Coronary artery (tissue), 2 donors: ENCODE results near the gene SYNRG.

Source experiments
- DNase-seq: peaks from one replicate; pipeline ENCODE4 v3.0.0-alpha.2; 2017; ENCODE audit warnings: low spot score
- H3K27ac ChIP-seq, 2 donors: fragments of 200-600 bp; sonication (generic); one replicate each; pipeline ENCODE4 v1.5.1; 2016 to 2019
- H3K4me3 ChIP-seq: fragments of 200-600 bp; sonication (generic); 2 replicates; pipeline ENCODE4 v1.5.1; 2016; ENCODE audit warnings: mild to moderate bottlenecking, moderate library complexity
- TF ChIP-seq, protein P1 (sequence below): fragments of 200-600 bp; sonication (generic); IDR thresholded peaks from one replicate; pipeline ENCODE4 v1.5.1; 2019; ENCODE audit warnings: antibody characterized with exemption

SYNRG gene

DNA sequence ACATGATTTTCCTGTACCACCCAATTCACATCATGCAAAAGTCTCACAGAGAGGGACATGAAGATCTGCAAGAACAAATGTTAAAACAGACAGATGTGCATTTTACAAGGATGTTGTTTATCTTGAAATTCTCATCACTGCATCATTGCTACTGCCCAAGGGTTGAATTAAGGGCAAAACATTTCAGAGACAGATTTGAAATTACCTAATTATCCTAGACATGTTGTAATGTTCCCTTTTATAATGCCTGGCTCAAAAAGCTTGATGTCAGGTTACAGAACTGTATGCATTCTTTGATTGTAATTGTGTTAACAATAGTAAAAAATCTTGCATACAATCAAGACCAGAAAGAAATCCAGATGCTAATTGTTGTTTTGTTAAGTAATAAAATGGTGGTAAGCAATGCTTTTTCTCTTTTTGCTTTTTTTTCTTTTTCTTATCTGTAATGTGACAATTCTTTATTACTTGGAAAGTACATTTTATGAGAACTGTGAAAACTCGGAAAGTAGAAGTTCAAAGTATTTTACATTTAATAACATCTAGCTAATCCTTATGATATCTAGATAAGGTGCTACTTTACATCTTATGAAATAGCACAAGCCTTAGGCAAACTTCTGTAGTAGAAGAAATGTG lies 123.2 kb downstream of the SYNRG start:
- DNase-seq: no peak
- H3K27ac ChIP-seq: no peak overlapping the region
- no peak overlapping the region for H3K4me3 ChIP-seq
- TF ChIP-seq, protein P1, sequence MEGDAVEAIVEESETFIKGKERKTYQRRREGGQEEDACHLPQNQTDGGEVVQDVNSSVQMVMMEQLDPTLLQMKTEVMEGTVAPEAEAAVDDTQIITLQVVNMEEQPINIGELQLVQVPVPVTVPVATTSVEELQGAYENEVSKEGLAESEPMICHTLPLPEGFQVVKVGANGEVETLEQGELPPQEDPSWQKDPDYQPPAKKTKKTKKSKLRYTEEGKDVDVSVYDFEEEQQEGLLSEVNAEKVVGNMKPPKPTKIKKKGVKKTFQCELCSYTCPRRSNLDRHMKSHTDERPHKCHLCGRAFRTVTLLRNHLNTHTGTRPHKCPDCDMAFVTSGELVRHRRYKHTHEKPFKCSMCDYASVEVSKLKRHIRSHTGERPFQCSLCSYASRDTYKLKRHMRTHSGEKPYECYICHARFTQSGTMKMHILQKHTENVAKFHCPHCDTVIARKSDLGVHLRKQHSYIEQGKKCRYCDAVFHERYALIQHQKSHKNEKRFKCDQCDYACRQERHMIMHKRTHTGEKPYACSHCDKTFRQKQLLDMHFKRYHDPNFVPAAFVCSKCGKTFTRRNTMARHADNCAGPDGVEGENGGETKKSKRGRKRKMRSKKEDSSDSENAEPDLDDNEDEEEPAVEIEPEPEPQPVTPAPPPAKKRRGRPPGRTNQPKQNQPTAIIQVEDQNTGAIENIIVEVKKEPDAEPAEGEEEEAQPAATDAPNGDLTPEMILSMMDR: no peak

DNA sequence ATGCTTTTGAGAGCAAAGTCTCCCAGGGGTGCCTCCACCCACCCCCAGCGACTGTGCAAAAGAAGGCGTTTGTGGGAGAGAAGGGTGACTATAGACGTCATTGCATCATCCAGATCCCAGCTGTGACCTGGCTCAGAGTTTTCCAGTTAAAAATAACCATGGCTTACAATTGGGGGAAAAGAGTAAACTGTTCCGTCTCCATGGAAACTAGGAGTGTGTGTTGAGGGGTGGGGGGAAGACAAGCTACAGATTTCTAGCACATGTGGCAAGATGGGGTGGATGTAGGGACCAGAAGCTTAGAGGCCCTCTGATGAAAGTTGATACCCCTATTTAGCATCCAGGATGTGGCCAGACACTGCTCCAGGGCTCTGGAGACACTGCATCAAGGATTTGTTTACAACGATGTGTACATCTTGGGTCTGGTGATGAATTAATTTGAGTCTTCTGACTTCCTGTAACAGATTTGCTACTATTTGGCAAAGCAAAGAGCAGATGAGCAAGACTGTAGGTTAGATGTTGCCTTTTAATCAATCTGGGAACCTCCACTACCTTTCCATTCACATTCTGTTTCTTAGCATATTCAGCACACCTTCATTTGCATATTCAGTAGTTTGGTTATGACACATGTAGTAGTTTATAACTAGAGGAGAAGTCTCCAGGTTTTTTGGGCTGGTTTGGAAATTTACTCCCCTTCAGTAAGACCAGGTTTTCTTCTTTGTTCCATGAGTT lies 125.7 kb downstream of the SYNRG start:
- Histone ChIP-seq H3K4me3 (no peak overlapping the region), H3K27ac (no peak overlapping the region)
- no peak for DNase-seq
- TF ChIP-seq, protein P1: no peak

DNA sequence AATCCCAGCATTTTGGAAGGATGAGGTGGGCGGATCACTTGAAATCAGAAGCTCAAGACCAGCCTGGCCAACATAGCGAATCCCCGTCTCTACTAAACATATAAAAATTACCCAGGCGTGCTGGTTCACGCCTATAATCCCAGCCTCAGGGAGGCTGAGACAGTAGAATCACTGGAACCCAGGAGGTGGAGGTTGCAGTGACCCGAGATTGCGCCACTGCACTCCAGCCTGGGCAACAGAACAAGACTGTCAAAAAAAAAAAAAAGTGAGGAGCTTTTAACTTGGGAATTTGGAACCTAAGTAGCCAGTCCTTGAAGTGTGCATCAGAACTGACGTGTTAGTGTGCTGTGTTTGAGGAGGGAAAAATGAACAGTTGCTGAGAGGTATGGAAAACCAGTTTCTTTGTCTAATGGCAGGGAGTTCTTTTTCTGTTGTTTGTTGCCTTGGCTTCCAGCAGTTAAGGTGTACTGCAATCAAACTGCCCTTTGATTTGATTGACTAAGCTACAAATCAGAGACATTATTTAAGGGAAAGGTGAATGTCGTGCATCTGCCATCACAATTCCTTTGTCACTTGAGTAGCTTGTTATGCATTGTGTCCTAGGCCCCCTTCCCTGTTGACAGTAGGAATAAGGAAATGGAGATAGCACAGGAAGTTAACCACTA lies 128.1 kb downstream of the SYNRG start:
- no peak for DNase-seq
- TF ChIP-seq, protein P1: no peak
- H3K27ac ChIP-seq: no peak overlapping the region
- no peak overlapping the region for H3K4me3 ChIP-seq

DNA sequence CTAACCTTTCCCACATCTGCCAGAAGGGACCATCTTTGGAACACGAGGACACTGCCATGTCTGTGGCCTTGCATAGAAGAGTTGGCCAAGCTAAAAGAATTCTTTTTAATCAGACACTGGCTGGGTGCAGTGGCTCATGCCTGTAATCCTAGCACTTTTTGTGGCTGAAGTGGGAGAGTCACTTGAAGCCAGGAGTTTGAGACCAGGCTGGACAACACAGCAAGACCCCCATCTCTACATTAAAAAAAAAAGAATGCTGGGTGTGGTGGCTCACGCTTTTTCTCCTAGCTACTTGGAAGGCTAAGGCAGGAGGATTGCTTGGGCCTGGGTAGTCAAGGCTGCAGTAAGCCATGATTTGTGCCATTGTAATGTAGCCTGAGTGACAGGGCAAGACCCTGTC lies 128.8 kb downstream of the SYNRG start:
- TF ChIP-seq, protein P1: no peak
- no peak for DNase-seq
- Histone ChIP-seq H3K4me3 (no peak overlapping the region), H3K27ac (no peak overlapping the region)

DNA sequence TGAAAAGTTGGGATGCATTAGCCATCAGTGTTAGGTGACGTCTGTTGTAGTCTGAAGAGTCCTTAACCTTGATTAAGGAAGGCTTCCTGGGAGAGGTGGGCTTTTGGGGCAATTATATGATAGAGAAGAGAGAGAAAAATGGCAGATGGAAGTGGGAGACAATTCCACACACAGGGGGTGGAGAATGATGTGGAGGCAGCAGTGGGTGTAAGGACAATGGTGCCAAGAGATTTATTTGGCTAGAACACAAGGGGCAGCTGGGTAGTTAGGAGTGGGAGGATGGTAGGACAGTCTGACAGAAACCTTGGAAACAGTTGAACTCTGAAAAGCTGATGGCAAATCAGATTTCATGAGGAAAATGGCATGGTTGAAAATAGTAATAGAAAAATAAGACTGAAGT lies 130.2 kb downstream of the SYNRG start:
- TF ChIP-seq, protein P1: no peak
- no peak overlapping the region for H3K27ac ChIP-seq
- no peak for DNase-seq
- H3K4me3 ChIP-seq: no peak overlapping the region

DNA sequence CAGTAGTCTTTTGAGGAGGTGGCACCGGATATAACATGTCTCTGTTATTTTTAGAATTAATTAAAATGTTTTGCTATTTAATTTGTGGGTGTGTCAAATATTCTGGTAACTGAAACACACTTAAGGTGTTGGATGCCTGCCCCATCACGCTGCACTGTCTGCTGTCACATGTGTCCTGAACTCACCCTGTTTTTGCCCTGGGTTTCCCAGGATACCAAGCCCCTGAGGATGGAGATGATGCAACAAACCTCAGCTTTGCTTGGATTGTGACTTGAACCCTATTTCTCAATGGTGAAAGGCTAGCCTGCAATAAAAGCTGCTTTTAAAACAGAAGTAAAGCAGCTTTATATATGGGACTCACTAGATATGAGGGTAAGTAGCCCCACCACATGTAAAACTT lies 131.0 kb downstream of the SYNRG start:
- DNase-seq: no peak
- no peak overlapping the region for H3K27ac ChIP-seq
- no peak overlapping the region for H3K4me3 ChIP-seq
- TF ChIP-seq, protein P1: no peak
